GM18870 (cell line): ENCODE measurements around the gene SOHLH1.

ENCODE experiments used
- ATAC-seq: cut with Tn5 transposase; IDR thresholded peaks from one replicate; pipeline ENCODE4 v1.9.1; 2021; ENCODE audit warnings: moderate library complexity; ENCODE audit not compliant: unreplicated experiment

Gene SOHLH1

DNA sequence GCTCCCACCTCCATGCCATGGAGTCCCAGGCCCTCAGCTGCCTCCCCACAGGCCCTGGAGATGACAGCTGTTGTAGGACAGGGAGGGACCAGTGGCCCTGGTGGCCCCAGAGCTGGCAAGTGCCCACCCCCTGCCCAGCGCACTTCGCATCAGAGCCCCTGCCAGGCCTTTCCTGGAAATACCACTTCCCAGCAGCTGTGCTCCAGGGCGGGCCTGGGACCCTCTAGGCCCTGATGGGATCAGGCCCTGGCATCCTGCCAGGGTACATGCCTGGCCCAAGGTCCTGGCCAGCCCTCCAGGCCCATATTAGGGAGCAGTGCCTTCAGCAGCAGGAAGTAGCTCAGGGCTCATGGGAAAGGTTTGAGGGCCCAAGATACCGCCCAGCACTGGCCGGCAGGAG lies 5.2 kb upstream of the SOHLH1 start:
- ATAC-seq: no peak

DNA sequence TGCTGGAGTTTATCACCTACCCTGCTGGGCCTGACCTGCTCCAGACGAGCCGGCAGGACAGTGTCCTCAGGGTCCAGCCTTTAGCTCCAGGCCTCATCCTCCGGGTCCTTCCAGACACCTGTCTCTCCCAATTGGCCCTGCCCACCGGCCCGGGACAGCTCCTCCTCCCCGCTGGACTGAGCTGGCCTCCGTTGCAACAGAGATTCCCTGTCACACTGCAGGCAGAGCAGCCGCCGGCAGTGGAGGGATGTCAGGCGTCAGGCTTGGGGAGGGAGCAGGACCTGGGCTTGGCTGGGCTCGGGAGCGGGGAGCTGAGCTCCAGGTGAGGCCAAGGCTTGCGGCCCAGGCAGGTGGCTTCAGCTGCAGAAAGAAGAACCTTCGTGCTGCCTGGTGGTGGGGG lies 4.4 kb upstream of the SOHLH1 start:
- no peak for ATAC-seq

DNA sequence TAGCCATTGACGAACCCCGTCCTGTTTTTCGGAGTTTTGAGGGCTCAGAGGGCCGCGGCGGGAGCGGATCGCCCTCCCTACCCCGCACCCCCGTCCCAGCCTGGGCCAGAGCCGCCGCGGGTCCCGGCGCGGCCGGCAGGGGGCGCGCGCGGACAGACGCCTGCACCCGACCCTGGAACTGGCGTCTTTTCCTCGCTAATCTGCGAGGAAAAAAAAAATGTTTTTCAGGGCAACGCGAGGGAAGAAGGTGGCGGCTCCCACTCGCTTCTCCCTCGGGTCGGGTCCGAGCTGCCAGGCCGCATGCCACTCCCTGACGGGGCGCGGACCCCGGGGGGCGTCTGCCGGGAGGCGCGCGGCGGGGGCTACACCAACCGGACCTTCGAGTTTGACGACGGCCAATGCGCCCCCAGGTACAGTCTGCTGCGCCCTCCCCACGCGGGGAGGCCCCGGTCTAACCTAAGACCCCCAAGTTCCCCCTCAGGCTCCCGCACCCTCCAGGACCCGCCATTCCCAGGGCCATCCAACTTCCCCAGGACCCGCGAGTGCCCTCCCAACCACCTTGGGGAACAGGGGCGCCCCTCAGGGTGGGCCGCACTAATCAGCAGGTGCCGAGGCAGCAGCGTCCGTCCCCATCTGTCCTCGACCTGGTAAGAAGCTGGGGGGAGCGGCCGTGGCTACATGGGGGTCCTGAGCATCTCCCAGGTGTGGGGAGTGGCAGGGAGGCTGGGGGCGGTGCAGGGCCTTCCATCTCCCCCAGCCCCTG lies 2.9 kb upstream of the SOHLH1 start, which contains the start of gene KCNT1:
Gene KCNT1, plus strand, starts transcription at position 227 of the 763 bp plus-strand sequence. Its CDS starts 74 bp downstream, at position 301.
- no peak for ATAC-seq

DNA sequence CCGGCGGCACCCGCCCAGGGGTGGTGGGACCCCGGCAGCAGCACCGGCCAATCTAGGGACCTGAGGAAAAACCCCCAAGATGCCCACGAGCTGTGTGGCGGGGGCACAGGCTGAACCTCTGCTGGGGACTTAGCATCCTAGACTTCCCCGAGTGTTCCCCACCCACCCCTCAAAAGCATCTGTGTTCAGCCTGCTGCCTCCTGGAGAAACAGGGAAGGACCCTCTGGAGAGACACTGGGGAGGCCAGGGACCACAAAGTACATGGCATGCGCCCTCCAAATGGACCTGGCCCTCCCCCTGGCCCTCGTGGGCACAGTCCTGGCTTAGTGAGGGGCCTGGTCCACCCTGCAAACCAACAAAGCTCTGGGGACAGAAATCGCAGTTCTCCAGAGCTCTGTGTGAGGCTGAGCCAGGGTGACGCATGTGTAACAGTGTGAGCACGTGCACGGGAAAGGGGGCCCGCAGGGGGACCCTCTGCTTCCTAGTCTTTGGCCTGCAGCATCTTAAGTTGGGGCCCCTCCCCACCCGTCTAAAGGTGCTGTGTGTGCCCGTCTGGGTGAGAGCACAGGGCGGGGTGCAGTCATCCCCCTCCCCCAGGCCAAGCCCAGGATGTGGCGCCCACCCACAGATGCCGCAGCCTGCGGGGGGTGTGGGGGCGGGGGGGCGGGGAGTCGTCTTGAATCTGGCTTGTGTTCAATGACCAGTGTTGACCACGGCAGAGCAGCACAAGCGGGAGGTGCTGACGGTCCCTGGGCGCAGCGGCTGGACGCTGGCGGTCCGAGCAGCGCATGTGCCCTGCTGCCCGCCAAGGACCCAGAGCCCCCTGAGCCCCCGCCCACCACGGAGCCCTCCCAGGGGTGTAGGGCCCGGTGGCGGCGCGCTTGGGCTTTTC lies 2.0 kb upstream of the SOHLH1 start:
- no peak for ATAC-seq

DNA sequence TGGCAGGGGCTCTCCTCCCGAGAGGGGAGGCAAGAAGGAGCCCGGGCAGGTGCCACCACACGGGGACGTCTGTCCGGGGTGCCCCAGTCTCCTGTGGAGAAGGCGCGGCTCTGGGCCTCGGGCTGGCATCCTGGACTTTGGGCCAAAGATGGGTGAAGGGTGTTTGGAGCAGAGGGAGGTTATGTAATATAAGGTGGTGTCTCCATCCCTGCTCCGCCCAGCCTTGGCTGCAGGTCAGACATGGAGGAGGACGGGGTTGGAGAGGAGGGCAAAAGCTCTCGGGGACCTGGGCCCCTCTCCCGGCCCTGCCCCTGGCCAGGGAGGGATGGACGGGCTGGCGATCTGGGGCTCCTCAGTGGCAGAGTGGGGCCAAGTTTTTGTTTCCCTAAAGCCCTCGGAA lies 1.2 kb upstream of the SOHLH1 start:
- ATAC-seq: no peak

DNA sequence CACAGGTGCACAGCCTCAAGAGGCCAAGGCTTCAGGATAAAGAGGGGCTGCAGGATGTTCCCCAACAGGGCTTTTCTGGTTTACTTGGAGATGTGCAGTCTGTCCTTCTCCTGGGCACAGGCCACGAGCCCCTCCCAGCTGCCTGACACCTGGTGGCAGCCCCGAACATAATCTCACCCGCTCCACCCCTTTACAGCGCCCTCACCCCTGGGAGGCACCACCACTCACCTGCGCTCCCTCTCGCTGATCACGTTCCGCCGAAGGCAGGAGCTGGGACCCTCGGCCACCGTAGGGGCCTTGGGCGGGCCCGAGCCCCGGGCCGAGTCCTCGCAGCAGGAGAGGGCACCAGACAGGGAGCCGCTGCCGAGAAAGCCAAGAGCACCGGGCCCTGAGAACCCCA lies 514 bp downstream of the SOHLH1 start:
- no peak for ATAC-seq

DNA sequence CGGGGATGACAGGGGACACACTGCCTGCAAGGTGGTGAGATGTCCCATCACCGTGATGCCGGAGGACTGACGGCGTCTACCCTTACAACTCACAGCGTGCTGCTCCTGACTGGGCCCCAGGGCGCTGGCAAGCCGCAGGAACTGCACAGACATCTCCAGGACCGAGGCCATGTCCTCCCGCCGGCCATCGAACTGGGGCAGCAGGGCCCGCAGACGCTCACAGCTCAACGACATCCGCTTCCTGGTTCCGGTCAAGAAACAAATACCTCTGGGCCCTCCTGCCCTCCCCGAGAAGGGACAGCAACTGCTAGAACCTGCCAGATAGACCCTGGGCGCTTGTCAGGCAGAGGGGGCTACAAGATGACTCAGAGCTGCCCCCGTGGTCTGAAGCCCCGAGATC lies 1.0 kb downstream of the SOHLH1 start:
- ATAC-seq: no peak

DNA sequence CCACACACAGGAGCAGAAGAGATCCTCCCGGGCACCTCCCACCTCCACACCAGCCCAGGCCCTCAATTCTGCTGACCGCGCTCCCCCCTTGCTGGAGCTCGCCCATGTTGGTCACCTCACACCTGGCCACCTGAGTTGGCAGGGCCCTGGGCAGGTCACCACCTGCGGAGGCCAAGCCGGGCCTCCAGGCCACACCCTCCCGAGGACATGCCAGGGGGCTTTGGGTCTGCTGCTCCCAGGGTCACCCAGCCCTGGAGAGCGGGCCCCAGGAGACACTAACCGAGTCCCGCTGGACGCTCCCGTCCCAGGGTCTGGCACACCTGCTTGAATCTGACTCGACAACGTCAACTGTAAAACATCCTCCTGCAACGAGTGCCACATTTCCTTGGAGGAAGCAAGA lies 2.1 kb downstream of the SOHLH1 start:
- ATAC-seq: no peak

DNA sequence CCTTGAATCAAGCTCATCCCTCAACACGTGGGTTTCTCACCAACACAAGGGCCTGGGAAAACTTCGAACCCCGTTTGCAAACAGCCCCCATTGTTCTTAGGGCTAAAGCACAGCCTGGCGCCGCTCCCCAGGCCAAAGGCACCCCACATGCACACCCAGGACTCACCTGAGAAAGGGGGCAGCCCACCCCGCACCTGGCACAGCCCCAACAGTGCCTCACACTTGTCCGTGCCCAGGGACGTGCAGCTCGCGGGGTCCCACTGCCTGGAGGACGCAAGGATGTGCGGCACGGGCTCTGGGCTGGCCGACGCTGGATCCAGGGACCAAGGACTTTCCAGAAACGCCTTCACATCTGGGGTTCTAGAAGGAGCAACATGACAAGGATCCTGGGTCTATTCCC lies 2.8 kb downstream of the SOHLH1 start:
- ATAC-seq: no peak

DNA sequence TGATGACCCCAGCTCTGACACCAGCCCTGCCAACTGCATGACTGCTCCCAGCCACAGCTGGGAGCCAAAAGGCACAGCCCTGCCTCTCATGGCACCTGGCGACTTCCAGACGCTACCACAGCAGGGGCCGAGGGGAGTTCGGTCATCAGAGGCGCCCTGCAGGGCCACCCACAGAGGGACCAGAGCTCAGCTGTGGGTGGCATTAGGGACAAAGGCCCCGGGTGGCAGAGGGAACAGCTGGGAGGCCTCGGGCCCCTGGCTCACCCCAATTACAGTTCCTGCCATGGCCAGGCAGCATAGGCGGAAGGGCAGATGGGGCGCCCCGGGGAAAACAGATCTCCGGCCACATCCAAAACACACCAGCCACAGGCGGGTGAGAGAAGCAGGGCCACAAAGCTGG lies 3.6 kb downstream of the SOHLH1 start:
- no peak for ATAC-seq

DNA sequence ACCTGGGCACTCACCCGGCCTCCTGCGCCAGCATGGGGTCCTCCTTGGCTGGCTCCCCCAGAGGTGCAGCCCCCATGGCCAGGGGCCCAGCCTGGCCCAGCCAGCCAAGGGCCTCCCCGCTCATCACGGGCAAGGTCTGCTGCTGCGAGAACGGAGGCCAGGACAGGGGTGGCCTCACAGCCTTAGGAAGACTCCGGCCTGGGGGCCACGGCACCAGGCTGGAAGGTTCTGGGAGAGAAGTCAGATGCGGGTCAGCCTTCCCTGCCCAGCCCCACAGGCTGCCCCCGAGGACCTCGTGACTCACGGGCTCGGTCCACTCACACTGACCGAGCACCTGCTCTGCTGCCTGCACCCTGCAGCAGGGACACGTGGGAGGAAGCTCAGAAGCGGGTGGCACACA lies 4.2 kb downstream of the SOHLH1 start:
- no peak for ATAC-seq

DNA sequence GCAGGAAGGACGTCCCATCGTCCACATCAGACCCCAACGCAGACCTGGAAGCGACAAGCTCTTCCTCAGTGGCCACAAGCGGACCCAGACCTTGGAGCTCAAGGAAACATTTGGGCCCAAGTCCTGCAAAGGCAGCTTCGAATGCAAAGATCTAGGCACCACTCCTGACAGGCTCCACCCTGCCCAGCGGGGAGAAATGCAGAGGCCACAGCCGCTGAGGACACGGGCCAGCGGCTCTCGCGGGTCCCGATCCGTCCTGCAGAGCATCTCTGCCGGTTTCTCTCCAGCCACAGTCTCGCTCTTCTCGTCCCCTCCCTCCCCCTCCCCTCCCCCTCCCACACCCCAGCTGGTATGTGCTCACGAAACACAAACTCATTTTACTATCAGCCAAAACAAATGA lies 4.9 kb downstream of the SOHLH1 start:
- no peak for ATAC-seq

DNA sequence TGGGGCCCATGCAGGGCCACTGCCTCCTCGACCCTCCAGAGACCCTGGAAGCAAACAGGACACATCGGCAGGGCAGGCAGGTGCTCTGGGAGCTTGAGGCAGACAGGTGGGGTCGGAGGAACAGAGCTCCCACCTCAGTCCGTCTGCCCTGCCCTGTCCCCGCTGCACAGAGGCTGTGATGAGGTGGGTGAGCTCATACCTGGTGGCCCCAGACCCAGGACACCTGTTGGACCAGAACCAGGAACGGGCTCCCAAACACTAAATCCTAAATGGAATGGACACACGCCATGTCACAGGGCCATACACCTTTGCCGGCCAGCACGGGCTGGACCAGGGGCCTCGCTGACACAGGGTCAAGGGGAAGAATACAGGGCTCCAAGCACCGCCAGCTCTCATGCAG lies 5.5 kb downstream of the SOHLH1 start:
- ATAC-seq: no peak

DNA sequence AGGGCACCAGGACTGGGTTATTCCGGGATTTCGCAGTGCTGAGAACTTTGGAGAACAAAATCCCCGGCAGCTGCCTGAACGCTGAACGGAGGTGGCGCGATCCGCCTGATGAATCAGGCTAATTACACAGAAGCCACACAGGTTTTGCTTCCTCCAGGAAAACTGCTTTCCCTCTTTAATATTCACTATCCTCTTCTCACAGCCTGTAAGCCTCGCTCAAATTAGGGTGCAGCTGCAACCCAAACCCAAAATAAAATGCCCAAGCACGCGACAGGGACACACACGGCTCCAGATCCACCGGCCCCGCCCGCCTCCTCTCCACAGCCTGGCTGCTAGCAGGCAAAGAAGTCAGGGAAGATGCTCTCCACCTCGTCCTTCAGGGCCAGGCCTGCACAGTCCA lies 6.0 kb downstream of the SOHLH1 start:
- no peak for ATAC-seq

DNA sequence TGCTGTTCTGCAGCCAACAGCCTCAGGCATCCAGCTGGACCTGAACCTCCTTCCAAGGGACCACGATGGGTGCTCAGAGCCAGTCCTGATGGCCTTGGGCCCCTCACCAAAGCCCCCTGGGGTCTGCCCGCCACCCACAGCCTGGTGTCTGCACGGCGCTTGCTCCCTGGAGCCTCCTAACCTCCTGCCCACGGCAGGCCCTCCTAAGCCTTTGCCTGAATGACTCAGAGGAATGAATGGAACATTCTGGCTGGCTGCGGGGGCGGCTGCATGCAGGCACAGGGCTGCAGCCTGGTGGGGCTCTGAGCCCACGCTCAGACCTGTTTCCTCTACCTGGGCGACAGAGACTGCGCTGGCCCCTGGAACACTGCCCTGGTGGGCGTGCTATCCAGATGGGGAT lies 6.9 kb downstream of the SOHLH1 start:
- no peak for ATAC-seq

DNA sequence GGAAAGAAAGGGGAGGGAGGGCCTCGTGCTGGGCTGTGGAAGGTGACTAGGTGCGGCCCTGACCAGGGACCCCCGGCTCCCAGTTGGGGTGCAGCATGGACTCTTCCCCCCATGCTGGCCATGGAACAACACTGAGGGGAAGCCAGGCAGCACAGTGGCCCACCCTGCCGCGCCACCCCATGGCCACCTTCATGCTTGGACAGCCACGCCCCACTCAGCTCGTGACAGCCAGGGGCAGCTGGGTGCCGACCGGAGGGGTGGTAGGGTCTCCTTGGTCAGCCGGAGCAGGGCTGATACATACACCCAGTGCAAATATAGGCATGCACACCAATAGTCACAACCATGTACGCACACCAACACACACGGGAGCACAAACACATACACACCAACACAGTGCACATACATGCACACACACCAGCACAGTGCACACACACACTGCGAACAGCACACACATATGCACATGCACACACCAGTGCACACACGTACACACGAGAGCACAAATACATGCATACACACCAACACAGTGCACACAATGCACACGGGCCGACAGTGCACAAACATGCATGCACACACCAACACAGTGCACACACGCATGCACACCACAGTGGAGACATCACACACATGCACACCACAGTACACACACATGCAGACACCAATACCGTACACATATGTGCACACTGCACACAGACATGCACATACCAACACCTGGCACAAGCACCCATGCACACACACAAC lies 8.3 kb downstream of the SOHLH1 start:
- no peak for ATAC-seq

DNA sequence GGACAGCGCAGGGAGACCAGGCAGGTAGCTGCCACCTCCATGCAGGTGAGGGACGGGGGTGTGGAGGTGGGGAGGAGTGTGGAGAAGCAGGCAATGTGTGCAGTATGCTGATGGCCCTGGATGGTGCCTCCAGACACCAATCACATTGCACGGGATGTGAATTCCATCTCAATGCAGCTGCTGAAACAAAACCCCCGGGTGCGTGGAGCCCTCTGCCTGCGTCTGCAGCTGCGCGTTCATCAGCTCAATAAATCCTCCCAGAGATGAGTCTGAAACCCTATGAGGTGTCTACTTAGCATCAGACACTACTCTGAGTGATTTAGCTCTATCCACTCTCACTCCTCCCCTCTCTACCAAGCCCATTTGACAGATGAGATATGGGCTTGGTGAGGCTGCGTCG lies 10.3 kb downstream of the SOHLH1 start:
- ATAC-seq: no peak

DNA sequence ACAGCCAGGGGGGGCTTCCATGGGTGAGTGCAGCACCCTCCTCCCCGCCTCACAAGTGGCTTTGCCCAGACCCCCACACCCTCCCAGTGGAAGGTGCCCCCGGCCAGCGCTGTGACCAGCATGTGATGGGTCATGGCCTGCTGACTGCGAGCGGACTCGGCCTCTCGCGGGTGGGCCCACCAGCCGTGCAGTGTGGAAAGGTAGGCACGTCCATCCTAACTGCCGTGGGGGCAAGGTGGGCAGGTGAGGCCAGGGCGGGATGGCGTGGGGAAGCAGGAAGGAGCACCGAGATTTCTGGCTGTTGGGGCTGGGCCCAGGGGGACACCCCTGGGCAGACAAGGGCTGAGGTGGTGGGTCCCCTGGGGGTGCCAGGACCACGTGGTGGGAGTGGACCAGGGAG lies 12.1 kb downstream of the SOHLH1 start:
- ATAC-seq: no peak

DNA sequence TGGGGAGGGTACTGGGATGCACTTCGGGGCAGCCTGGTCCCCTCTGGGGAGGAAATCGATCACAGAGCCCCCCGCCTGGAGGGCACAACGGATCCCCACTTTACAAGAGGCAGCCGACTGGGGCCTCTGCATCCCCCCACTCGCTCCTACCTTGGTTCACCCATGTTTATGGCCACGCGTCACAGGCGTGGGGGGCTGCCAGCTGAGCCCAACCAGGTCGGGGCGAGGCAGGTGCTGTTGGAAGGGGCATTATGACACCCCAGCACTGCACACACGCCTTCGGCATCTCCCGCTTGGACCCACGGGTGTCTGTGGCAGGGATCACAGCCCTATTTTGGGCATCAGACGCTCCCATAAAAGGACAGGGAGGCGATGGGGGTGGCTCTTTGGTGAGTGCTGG lies 14.6 kb downstream of the SOHLH1 start:
- no peak for ATAC-seq

DNA sequence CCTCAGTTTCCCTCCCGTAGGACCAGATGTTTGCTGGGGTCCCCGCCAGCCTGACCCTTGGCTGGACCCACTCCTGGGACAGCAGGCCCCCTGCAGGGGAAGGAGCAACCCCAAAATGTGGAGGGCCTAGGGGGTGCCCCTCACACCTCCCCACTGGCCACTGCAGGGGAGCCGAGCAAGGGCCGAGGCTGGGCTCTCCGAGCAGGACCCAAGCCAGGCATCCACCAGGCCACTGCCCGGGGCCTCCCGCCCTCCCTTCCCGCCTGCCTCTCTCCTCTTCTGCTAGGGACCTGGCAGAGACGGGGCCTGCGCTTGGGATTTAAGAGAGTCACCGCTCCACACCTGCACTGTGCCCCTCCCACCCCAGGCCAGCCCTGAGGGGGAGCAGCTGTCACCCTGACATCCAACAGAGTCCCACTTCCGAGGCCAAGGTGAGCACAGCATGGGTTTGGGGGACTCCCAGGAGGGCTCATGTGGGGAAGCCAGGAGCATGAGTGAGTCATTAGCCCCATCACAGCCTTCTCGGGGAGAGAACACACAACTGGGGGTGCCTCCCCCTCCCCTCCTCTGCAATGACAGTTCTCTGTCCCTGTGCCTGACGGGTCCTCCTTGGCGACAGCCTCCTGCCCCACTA lies 15.8 kb downstream of the SOHLH1 start:
- no peak for ATAC-seq

DNA sequence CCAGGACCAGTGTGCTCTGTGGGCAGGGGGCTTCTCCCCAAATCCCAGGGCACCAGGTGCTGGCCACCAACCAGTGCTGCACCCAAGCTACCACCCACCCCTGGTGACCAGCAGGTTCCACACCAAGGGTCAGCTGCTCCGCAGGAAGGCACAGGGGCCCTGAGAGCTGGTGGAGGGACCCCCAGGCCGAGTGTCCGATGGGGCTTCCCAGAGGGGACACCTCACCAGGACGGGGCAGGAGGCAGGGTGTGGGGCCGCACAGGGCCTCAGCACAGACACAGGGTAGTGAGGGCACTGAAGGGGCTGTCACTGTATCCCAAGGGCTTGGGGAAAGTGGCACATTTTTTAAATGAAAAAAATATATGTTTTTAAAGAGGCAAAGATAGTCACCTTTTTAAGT lies 18.1 kb downstream of the SOHLH1 start:
- no peak for ATAC-seq
